ENCODE measurements around the gene SUN5.

Gene SUN5

DNA sequence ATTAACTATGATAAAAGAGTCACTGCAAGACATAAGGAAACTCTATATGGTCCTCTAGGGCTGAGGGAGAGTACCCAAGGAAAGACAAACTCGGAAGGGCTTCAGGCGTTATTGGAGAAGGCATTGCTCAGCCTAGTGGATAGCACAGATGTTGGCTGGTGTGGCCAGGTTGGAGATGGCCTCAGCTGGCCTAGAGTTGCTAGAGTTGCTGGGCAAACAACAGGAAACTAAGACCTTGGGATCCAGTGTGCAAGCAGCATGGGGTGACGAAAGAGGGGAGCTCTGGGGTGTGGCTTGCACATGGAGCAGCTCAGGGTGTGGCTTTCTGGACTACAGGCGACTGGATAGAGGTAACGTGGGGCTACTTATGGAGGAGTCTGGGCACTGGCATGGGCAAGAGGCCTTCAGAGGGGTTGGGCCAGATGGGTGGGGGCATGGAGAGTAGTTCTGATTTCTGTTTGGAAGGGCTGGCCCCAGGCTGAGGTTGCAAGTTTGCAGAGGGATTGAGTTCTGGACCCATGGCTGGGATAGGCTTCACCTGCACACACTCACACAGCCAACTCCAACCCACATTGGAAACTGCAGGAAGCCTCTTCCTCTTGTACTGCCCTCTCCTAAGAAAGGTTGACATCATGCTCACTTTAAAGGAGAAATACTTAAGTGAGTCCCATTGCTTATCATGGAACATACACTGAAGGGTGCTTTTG lies 22.0 kb upstream of the SUN5 start:
- DNase-seq = no peak

DNA sequence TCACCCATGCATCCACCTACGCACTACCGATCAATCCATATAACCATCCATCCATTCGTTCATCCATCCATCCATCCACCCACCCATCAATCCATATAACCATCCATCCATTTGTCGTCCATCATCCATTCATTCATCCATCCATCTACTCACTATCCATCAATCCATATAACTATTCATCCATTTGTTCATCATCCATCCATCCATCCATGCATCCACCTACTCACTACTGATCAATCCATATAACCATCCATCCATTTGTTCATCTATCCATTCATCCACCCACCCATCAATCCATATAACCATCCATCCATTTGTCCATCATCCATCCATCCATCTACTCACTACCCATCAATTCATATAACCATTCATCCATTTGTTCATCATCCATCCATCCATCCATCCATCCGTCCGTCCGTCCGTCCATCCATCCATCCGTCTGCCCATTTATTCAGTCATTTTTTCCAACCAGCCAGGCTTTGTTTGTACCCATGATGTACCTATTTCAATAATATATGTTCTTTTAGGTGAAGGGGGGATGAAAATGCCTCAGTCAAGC lies 21.2 kb upstream of the SUN5 start:
- no peak for DNase-seq

GRCh38 chr20:33024609-33025317 lies 20.5 kb upstream of the SUN5 start:
- DNase-seq = no peak

DNA sequence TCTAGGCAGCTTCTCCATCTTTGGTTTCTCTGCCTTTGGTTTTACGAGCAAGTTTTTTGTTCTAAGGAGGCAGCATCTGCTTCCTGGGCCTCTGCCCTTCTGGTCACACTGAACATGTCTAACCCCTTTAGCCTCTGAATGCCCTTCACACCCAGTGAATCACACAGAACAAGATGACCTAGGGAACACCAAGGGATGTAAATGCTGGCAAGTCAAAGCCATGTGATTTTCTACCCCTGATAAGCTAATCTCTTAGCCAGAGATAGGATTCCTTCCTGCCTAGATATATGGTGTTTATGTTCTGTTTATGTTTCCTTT lies 20.0 kb upstream of the SUN5 start:
- no peak for DNase-seq

- no peak for DNase-seq
Measured at GRCh38 chr20:33023439-33024242, 19.4 kb upstream of the SUN5 start.

- DNase-seq = no peak
Measured at GRCh38 chr20:33022694-33023438, 18.6 kb upstream of the SUN5 start.

DNA sequence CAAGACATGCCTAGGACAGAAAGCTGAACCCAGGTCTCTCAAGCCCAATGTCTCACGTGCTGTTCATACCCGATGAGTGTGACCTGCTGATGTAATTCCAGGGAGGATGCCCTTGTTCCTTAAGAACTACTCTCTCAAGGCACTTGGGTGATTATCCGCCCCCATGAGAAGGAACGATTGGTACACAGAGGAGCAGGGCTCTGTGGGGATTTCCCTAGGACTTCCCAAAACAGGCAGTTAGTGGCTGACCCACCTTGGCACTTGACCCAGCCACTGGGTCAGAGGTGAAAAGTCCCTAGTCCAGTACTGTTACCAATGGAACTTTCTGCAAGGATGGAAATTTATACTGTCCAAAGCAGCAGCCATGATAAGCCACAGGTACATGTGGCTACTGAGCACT lies 18.1 kb upstream of the SUN5 start:
- no peak for DNase-seq

GRCh38 chr20:33021879-33022278 lies 17.6 kb upstream of the SUN5 start:
- DNase-seq = no peak

GRCh38 chr20:33020278-33021161 lies 16.3 kb upstream of the SUN5 start:
- DNase-seq = no peak

GRCh38 chr20:33019465-33020277 lies 15.4 kb upstream of the SUN5 start:
- no peak for DNase-seq

DNA sequence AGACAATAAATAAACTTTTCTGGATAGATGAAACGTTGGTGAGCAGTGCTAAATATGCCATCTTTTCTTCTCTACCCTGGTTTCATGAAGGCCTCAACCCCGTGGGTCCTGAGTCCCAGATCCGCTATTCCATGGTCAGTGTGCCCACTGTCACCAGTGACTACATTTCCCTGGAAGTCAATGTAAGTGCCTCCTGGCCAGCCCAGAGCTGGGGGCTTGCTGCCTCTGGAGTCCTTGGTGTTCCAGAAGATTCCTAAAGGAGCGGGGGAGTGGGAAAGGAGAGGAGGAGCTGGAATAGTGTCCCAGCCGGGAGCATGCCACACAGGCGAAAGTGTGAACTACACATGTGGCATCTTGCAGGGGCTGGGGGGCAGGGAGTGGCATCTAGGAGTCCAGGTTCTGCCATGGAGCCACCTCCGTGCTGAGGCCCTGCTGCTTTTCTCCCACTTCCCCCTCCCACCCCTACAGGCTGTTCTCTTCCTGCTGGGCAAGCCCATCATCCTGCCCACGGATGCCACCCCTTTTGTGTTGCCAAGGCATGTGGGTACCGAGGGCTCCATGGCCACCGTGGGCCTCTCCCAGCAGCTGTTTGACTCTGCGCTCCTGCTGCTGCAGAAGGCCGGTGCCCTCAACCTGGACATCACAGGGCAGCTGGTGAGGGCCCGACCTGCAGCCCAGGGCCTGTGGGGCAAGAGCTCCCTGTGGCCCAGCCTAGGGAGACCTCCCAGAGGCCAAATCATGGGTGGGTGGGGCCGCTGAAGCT lies 14.1 kb upstream of the SUN5 start:
- no peak for DNase-seq

- DNase-seq = no peak
Measured at GRCh38 chr20:33017542-33017941, 13.3 kb upstream of the SUN5 start.

- DNase-seq = no peak
Measured at GRCh38 chr20:33016581-33017109, 12.4 kb upstream of the SUN5 start.

GRCh38 chr20:33015700-33016580 lies 11.7 kb upstream of the SUN5 start:
- no peak for DNase-seq

- DNase-seq = no peak
Measured at GRCh38 chr20:33015114-33015484, 10.9 kb upstream of the SUN5 start.

GRCh38 chr20:33014336-33015113 lies 10.3 kb upstream of the SUN5 start:
- DNase-seq = no peak

DNA sequence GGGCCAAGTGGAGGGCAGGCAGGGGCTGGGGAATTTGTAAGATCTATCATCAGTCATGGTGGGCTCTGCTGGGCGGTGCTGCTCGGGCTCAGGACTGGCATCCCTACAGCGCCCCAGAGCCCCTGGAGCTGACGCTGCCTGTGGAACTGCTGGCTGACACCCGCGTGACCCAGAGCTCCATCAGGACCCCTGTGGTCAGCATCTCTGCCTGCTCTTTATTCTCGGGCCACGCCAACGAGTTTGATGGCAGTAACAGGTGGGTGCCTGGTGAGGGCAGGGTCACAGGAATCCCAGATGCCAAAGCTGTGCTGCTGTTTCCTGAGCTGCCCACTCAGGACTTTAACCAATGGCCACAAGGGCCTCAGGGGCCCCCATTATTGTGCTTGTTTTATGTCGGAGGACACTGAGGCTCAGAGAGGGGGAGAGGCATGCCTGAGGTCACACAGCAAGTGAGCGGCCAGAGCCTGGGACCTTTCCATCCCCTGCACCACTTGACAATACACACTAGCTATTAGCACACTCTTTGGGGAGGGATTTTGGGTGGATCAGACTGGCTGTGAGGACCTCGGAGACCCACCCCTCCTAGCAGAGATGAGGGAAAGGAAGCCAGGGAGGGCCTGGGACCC lies 9.6 kb upstream of the SUN5 start:
- no peak for DNase-seq

Measured in activated T-cell treated with anti-CD3 and anti-CD28 coated beads for 4 hours (primary cell).